GM10248 (cell line): ENCODE data around the gene ZXDC.

Experiments
- CTCF ChIA-PET: fragments of 300-600 bp; sonication (Branson Sonifier 250); formaldehyde crosslinking; extraction: SDS; loops from one replicate; lab custom pipeline; 2021; ENCODE audit warnings: antibody characterized with exemption; lab: Yijun Ruan, JAX
- POLR2A ChIA-PET: fragments of 350-650 bp; sonication (Branson Sonifier 250); formaldehyde crosslinking; extraction: SDS; loops from one replicate; lab custom pipeline; 2020; ENCODE audit warnings: antibody characterized with exemption; lab: Yijun Ruan, JAX
- DNase-seq: peaks from one replicate; pipeline ENCODE4 v3.0.0; 2012; ENCODE audit errors: extremely low spot score
- TF ChIP-seq, protein P1 (sequence below): IDR thresholded peaks from 2 replicates; pipeline ENCODE4 v1.5.1; 2012; ENCODE audit warnings: mild to moderate bottlenecking, low read depth; ENCODE audit errors: extremely low read depth, missing control alignments, control extremely low read depth

The ZXDC gene

DNA sequence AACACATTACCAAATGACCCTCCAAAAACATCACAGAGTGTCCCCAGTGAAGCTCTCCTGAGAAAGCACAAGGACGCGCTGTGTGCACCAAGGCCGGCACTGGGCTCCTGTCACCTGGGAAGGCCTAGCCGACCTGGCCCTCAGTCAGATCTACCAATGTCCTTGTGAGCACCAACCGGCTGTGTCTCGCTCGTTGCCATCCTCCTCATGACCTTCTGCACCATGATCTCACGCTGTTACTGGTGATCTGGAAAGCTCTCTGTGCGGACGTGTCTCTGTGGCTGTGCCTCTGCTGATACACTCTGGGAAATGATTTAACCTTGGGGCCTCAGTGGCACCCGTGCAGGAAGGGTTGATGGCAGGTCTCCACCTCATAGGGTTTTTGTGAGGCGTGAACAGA lies 24.2 kb downstream of the ZXDC start:
- ChIA-PET CTCF (no interaction called here), POLR2A (no interaction called here)
- DNase-seq, result no peak
- TF ChIP-seq, protein P1, sequence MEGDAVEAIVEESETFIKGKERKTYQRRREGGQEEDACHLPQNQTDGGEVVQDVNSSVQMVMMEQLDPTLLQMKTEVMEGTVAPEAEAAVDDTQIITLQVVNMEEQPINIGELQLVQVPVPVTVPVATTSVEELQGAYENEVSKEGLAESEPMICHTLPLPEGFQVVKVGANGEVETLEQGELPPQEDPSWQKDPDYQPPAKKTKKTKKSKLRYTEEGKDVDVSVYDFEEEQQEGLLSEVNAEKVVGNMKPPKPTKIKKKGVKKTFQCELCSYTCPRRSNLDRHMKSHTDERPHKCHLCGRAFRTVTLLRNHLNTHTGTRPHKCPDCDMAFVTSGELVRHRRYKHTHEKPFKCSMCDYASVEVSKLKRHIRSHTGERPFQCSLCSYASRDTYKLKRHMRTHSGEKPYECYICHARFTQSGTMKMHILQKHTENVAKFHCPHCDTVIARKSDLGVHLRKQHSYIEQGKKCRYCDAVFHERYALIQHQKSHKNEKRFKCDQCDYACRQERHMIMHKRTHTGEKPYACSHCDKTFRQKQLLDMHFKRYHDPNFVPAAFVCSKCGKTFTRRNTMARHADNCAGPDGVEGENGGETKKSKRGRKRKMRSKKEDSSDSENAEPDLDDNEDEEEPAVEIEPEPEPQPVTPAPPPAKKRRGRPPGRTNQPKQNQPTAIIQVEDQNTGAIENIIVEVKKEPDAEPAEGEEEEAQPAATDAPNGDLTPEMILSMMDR, result no peak

DNA sequence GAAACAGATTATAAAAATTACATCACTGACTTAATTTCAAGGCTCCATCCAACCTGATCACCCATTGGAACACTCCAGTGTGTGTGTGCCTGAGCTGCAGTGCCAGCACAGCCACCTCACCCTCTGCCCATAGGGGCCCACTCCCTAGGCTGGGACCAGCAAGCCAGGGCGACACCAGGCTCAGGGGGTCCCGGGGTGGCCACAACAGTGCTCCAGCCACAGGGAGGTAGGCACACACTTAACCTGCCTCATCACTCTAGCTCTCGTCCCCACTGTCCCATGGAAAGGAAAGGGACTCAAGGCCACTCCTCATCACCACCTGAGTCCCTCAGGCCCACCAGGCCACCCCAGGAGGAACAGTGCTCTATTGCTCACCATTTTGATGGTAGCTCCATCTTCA lies 24.9 kb downstream of the ZXDC start:
- ChIA-PET POLR2A (no interaction called here), CTCF (no interaction called here)
- TF ChIP-seq, protein P1, result no peak
- no peak for DNase-seq

DNA sequence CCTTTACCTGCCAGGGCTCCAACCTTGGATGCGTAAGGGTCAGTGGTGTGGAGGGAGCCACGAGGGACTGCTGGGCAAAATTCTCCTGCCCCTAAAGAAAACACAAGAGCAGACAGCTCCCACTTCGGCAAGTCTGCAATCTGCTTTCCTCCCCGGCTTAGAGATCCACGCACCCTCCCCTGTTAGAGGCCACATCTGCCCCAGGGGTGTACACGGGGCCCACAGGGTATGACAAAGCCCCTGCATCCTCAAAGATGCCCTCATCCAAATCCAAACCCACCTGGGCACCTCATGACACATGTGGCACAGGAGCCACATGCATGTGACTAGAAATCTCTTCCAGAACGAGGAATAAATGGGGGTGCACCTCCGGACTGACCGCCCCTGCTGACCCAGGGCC lies 25.5 kb downstream of the ZXDC start:
- POLR2A ChIA-PET, result no interaction called here
- CTCF ChIA-PET, result no interaction called here
- TF ChIP-seq, protein P1, result no peak
- DNase-seq, result no peak

DNA sequence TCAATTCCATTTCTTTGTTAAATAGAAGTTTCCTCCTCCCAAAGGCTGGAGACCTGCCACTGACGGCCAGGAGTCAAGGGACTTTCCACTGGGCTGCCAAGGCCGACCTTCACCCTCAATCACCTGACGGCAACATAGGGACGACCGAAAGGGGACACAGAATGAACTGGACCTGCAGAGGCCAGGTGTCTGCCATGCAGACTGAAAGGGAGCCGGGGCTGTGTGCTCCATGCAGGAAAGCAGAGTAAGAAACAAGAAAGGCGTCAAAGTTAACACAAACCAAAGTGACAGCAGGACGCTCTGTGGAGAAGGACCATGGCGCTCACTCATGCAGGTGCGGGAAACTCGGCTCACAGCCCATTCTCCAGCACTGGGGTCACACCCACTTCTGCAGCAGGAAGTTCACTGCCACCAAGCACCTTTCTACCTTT lies 26.1 kb downstream of the ZXDC start:
- no peak for DNase-seq
- CTCF ChIA-PET, result interaction anchor here (1.9 kb wide), 1 partner anchor 17 kb away, joined by 4 read pairs; no protein-coding TSS in a partner anchor
- TF ChIP-seq, protein P1, result no peak
- POLR2A ChIA-PET, result no interaction called here

DNA sequence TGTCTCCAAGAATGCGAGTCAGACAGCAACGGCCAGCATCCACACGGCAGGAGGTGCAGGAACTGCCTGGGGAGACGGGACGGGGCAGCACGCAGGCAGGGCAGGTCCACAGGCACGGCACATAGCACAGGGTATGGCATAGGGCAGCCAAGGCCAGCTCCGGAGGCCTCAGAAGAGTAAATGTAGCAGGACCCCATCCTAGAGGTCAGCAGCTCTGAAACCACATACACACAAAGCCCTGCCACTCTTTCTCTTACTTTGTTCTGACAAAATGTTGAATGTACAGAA lies 26.9 kb downstream of the ZXDC start:
- no peak for DNase-seq
- ChIA-PET POLR2A (no interaction called here), CTCF (interaction anchor here (1.9 kb wide), 1 partner anchor 18 kb away, joined by 4 read pairs; no protein-coding TSS in a partner anchor)
- TF ChIP-seq, protein P1, result no peak

DNA sequence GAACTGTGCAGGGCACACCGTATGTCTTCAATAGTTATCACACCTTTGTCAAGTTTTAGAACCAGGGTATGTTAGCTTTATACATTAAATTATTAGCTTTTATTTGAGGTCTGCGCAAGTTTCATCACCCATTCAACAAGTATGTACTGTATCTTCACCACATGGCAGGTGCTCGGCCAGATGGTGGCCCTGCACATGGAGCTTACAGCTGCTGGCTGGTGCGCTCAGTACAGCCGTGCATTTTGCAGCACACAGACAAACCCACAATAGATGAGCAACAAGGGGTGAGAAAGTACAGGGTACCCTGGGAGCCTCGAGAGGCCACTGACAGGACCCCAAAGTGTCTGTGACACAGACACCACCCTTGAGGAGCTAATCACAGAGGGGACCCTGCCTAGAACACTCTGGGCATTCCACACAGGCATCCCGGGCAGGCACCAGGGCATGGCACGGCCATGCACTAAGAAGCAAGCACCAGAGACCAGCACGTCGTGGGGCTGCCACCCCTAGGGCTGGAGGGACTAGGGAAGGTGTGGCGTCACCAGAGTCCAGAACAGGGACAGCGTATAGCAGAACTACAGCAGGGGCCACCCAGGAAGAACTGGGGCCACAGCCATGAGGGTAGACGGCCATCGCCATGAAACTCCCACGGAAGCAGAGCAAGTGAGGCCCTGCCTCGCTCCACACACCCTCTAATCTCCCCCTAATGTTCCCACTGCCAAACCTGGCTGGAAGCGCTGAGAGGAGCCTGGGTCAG lies 27.4 kb downstream of the ZXDC start:
- ChIA-PET POLR2A (no interaction called here), CTCF (interaction anchor here (1.0 to 1.9 kb wide), 2 partner anchors 18 to 28 kb away, joined by 4 read pairs; partner anchors contain the start of gene ZXDC)
- no peak for DNase-seq
- TF ChIP-seq, protein P1, result no peak
